Activated CD8-positive, alpha-beta T cell treated with anti-CD3 and anti-CD28 coated beads for 36 hours (primary cell): ENCODE measurements around the gene KCNJ11. TPM values are rescaled to one million over a fixed set of nuclear protein-coding genes. Genes with fewer than 3 reads are reported as not detected.

Experiments
- ATAC-seq: fragments of 200-7000 bp; cut with Tn5 transposase; one replicate; pipeline ENCODE4 v1.10.0; 2021; ENCODE audit warnings: mild to moderate bottlenecking, moderate library complexity
- CTCF ChIA-PET: fragments of 350-600 bp; sonication (Branson Sonifier 250); formaldehyde crosslinking; loops from one replicate; lab custom pipeline; 2021; ENCODE audit warnings: antibody characterized with exemption; lab: Charles Lee
- POLR2A ChIA-PET: fragments of 350-600 bp; sonication (Branson Sonifier 250); formaldehyde crosslinking; loops from one replicate; lab custom pipeline; 2021; ENCODE audit warnings: antibody characterized with exemption; lab: Charles Lee
- DNase-seq: peaks from one replicate; pipeline ENCODE4 v3.0.0-alpha.2; 2020
- H3K27ac Mint-ChIP-seq: one replicate; pipeline ENCODE4 v1.8.0; 2021; ENCODE audit warnings: mild to moderate bottlenecking, mixed read lengths
- H3K27me3 Mint-ChIP-seq: one replicate; pipeline ENCODE4 v1.8.0; 2021; ENCODE audit warnings: mixed read lengths
- H3K36me3 Mint-ChIP-seq: one replicate; pipeline ENCODE4 v1.8.0; 2021; ENCODE audit warnings: low read depth, mixed read lengths
- H3K4me1 Mint-ChIP-seq: one replicate; pipeline ENCODE4 v1.8.0; 2021; ENCODE audit warnings: low read depth, mixed read lengths
- H3K4me3 Mint-ChIP-seq: one replicate; pipeline ENCODE4 v1.8.0; 2021; ENCODE audit warnings: mild to moderate bottlenecking, moderate library complexity, mixed read lengths
- H3K9me3 Mint-ChIP-seq: one replicate; pipeline ENCODE4 v1.8.0; 2021; ENCODE audit warnings: mixed read lengths
- CTCF ChIP-seq: fragments of 200-600 bp; IDR thresholded peaks from one replicate; pipeline ENCODE4 v1.8.0; 2022; ENCODE audit warnings: antibody characterized with exemption, mild to moderate bottlenecking
- intact Hi-C: fragments of 100-400 bp; cut with micrococcal nuclease; formaldehyde crosslinking; loops from one replicate; pipeline ENCODE4 v1.10.0; 2022
- total RNA-seq, 2 experiments: library from RNA; stranded (reverse); gene quantifications; one replicate each; pipeline ENCODE4 v1.2.3, GENCODE V29; 2021

The KCNJ11 gene
- total RNA-seq, 2 experiments from 2014 or later, result 1.2 to 2.4 TPM

GRCh38 chr11:17406082-17406817 lies 17.8 kb upstream of the KCNJ11 start:
- H3K4me1 Mint-ChIP-seq, result no peaks in the 10 kb centered on the region
- intact Hi-C loops, result no loop called here
- POLR2A ChIA-PET, result no interaction called here
- no peak overlapping the region for H3K27ac Mint-ChIP-seq
- H3K27me3 Mint-ChIP-seq, result no peaks in the 10 kb centered on the region
- TF ChIP-seq CTCF, result no peak
- no peaks in the 10 kb centered on the region for H3K9me3 Mint-ChIP-seq
- CTCF ChIA-PET, result interaction anchor here (1.4 to 1.5 kb wide), 2 partner anchors 21 to 121 kb away, joined by 3 read pairs; no protein-coding TSS in a partner anchor
- no peak for DNase-seq
- ATAC-seq, result no peak
- H3K36me3 Mint-ChIP-seq, result no peaks in the 10 kb centered on the region
- no peak overlapping the region for H3K4me3 Mint-ChIP-seq

- Mint-ChIP-seq H3K4me3 (no peak overlapping the region), H3K9me3 (no peaks in the 10 kb centered on the region), H3K27ac (no peak overlapping the region), H3K27me3 (no peaks in the 10 kb centered on the region), H3K4me1 (no peaks in the 10 kb centered on the region), H3K36me3 (no peaks in the 10 kb centered on the region)
- ChIA-PET CTCF (interaction anchor here (1.4 to 1.5 kb wide), 2 partner anchors 21 to 122 kb away, joined by 3 read pairs; no protein-coding TSS in a partner anchor), POLR2A (no interaction called here)
- intact Hi-C loops, result no loop called here
- DNase-seq (no peak), ATAC-seq (no peak)
- no peak for TF ChIP-seq CTCF
Measured at GRCh38 chr11:17405232-17406005, 17.0 kb upstream of the KCNJ11 start.

GRCh38 chr11:17403980-17404759 lies 15.7 kb upstream of the KCNJ11 start:
- CTCF ChIA-PET, result interaction anchor here (1.2 kb wide), 1 partner anchor 21 kb away, joined by 3 read pairs; no protein-coding TSS in a partner anchor
- TF ChIP-seq CTCF, result no peak
- Mint-ChIP-seq H3K9me3 (no peaks in the 10 kb centered on the region), H3K36me3 (no peaks in the 10 kb centered on the region), H3K27me3 (no peaks in the 10 kb centered on the region), H3K27ac (no peak overlapping the region), H3K4me3 (no peak overlapping the region), H3K4me1 (no peaks in the 10 kb centered on the region)
- intact Hi-C loops, result no loop called here
- no peak for ATAC-seq
- no peak for DNase-seq
- POLR2A ChIA-PET, result no interaction called here

- ChIA-PET POLR2A (no interaction called here), CTCF (interaction anchor here (0.8 to 1.1 kb wide), 3 partner anchors 11 to 44 kb away, joined by 3 to 6 read pairs (median 3); no protein-coding TSS in a partner anchor)
- TF ChIP-seq CTCF, result no peak
- Mint-ChIP-seq H3K27ac (no peak overlapping the region), H3K36me3 (no peaks in the 10 kb centered on the region), H3K27me3 (no peaks in the 10 kb centered on the region), H3K4me1 (no peaks in the 10 kb centered on the region), H3K4me3 (no peak overlapping the region), H3K9me3 (no peaks in the 10 kb centered on the region)
- intact Hi-C loops, result no loop called here
- ATAC-seq, result no peak
- DNase-seq, result no peak
Measured at GRCh38 chr11:17402486-17402885, 14.0 kb upstream of the KCNJ11 start.
